NCI-H2107 treated with DMSO at 0.1 percent for 48 hours (cell line): Measurements from ENCODE around the gene GRN.

ENCODE experiments used
- DNase-seq: peaks from one replicate; lab custom pipeline; 2025; ENCODE audit not compliant: unreplicated experiment; lab: John Stamatoyannopoulos, UW

The GRN gene

GRCh38 chr17:44400226-44400847 is 55.2 kb downstream of the GRN start:
- DNase-seq: no peak
